ENCODE measurements around the gene LY6G6F. TPM values are rescaled to one million over a fixed set of nuclear protein-coding genes. Genes with fewer than 3 reads are reported as not detected.
A peak's percentile ranks its signal among the peaks of the same experiment; 100 is the strongest.

The LY6G6F gene
- polyA plus RNA-seq, 2 of the 4 experiments (the other 2 are of a cell fraction) = not detected

DNA sequence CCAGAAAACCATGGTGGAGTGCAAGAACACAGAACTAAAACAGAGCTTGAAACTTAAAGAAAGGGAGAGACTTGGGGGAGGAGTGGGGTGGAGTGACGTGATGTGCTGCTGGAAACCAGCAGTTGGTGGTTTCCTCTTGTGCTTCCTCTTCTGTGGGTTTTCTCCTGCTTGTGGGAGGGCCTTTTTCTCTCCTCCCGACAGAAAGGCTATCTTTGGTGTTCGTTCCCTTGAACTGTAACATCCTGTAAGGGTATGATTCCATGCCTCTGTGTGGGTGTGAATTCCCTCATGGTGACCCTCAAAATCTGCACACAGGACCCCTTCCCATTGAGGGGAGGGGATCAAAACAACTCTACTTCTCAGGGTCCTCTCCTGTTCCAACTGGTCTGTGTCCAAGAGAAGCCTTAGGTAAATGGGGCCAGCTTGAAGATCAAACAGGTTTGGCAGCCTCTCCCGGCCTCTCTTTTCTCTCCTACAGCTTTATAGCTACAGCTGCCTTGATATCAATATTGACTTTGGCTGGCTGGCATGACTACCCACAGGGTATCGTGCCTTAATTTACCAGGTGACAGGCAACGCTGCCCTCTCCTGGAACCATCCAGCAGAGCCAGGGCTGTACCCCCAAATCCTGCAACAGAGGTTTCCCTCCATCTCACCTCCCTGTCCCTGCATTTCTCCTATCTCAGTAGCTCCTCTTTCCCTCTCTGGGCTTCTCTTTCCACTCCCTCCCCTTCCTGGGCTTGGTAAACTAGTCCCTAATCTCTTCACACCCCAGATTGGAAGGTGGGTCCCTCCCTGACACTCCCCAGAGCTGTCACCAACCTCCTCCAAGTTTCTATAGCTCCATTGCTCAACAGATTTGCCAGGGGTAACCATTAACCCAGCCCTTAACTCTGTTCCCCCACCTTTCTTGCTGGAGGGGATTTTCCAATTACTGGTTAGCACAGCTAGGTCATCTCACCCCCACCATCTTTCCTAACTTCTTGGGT lies 31.6 kb downstream of the LY6G6F start:
- 0 out of 2 replicates have a peak, but pooled peaks have one; percentile 31 for TF ChIP-seq GATA3 (IDR thresholded peaks at IDR 0.05; ENCODE audit: borderline replicate concordance)
- no peak for TF ChIP-seq RARB (CRISPR knock-in tag; IDR thresholded peaks at IDR 0.05)
- TF ChIP-seq EHF (CRISPR knock-in tag; IDR thresholded peaks at IDR 0.05) = peak; percentile 26; the same call in 1 of the 2 replicates
- peak; percentile 42 to 87; a peak in 3 of 4 replicates for TF ChIP-seq CEBPB (IDR thresholded peaks at IDR 0.05)
- Histone ChIP-seq H3K4me2 (peak overlapping the region; percentile 99), H3K4me3 (peak overlapping the region; percentile 44; the same call in 1 of the 3 replicates), H3K4me1 (peaks cover 51% of the 10 kb centered on the region), H3K27ac (peak overlapping the region; percentile 94 to 99), H3K9me3 (no peaks in the 10 kb centered on the region)
- ATAC-seq (peak in 1 of 2 experiments; percentile 5; a peak in 2 of 6 replicates), DNase-seq (ENCODE audit: low read depth in 1 of 2, low spot score in 1 of 2) (peak; percentile 59 to 81), FAIRE-seq (no peak)
- ChIA-PET CTCF (interaction anchor here (0.6 to 4.5 kb wide), 16 partner anchors 9 to 126 kb away, joined by 3 to 30 read pairs (median 4); partner anchors contain the start of genes DDAH2, MPIG6B and VARS1), POLR2A (interaction anchor here (0.5 to 1.3 kb wide), 4 partner anchors 54 to 97 kb away, joined by 3 to 5 read pairs (median 4); partner anchors contain the start of genes BAG6, HSPA1A and HSPA1L)
- under 1% methylated on average over 6 of the region's 6 CpGs for WGBS (ENCODE audit: missing lambda C conversion rate)

DNA sequence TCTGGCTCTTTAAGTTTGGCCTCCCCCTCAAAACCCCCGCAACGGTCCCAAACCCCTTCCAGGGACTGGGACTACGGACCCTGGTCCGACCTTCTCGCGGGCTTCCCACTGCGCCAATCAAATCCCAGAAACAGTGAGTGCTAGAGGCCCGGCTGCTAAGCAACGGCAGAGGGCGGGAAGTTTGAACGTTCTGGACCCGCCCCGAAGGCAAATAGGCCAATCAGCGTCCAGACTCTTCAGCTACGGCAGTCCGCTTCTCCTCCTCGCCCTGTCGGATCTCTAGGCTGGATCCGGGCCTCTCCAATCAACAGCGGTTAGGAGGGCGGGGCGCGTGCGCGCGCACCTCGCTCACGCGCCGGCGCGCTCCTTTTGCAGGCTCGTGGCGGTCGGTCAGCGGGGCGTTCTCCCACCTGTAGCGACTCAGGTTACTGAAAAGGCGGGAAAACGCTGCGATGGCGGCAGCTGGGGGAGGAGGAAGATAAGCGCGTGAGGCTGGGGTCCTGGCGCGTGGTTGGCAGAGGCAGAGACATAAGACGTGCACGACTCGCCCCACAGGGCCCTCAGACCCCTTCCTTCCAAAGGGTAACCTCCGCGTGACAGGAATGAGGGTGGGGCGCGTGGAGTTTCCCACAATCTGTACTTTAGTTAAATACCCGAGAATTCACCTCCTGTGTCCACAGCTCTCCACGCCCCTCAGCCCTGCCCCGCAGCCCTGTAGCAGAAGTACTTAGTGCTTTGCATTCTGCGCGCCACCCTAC lies 33.2 kb downstream of the LY6G6F start, which contains the start of gene MSH5:
Gene MSH5, plus strand, starts transcription at position 367 of the 758 bp plus-strand sequence. CDS start 462 bp downstream, outside the sequence.
- peak within 1 kb of the TSS; percentile 94 to 99 for H3K27ac ChIP-seq
- FAIRE-seq = no peak
- peaks cover 42% of the 10 kb centered on the region for H3K4me1 ChIP-seq
- no peaks in the 10 kb centered on the region for H3K9me3 ChIP-seq
- ChIA-PET POLR2A (interaction anchor here (0.6 to 1.3 kb wide), 5 partner anchors 10 to 75 kb away, joined by 3 to 5 read pairs (median 4); partner anchors contain the start of genes ABHD16A, HSPA1A and HSPA1L), CTCF (interaction anchor here (0.7 to 4.5 kb wide), 9 partner anchors 10 to 78 kb away, joined by 3 to 30 read pairs (median 4); partner anchors contain the start of genes DDAH2 and VARS1)
- peak; percentile 92 to 99 for DNase-seq (ENCODE audit: low read depth in 1 of 2, low spot score in 1 of 2)
- H3K4me3 ChIP-seq = peak within 1 kb of the TSS; percentile 67
- WGBS (ENCODE audit: missing lambda C conversion rate) = under 1% methylated on average over 51 of the region's 58 CpGs
- peak; percentile 84 to 90 for ATAC-seq
- H3K4me2 ChIP-seq = peak within 1 kb of the TSS; percentile 99
- TF ChIP-seq CEBPB (IDR thresholded peaks at IDR 0.05) (no peak), FOSL2 (IDR thresholded peaks at IDR 0.05) (no peak), FOSL2 (CRISPR knock-in tag; IDR thresholded peaks at IDR 0.05) (no peak), ESRRA (IDR thresholded peaks at IDR 0.05; ENCODE audit: borderline replicate concordance, low read length) (no peak), NFE2L2 (conservative IDR thresholded peaks at IDR 0.05; ENCODE audit: low read length) (no peak), CBX2 (IDR thresholded peaks at IDR 0.05; ENCODE audit: borderline replicate concordance, low read depth) (no peak), JUN (IDR thresholded peaks at IDR 0.05) (peak in 1 of 2 experiments; percentile 52; a peak in 1 of 5 replicates), SMC3 (IDR thresholded peaks at IDR 0.05) (no peak), FOSB (CRISPR knock-in tag; IDR thresholded peaks at IDR 0.05) (no peak), CHD2 (IDR thresholded peaks at IDR 0.05; ENCODE audit: low read length, partially characterized antibody) (peak; percentile 76), MAX (IDR thresholded peaks at IDR 0.05) (peak; percentile 97), BCL3 (IDR thresholded peaks at IDR 0.05) (no peak; the same call in 2 of the 3 replicates), MYC (IDR thresholded peaks at IDR 0.05; ENCODE audit: borderline replicate concordance, low read length) (no peak; the same call in 1 of the 2 replicates), MAFK (IDR thresholded peaks at IDR 0.05; ENCODE audit: partially characterized antibody) (no peak), EHMT2 (IDR thresholded peaks at IDR 0.05; ENCODE audit: low read depth) (no peak), RFX5 (IDR thresholded peaks at IDR 0.05) (no peak), FOXS1 (CRISPR knock-in tag; IDR thresholded peaks at IDR 0.05) (no peak), BHLHE40 (IDR thresholded peaks at IDR 0.05; ENCODE audit: low read depth, low read length) (no peak), NPAS2 (CRISPR knock-in tag; IDR thresholded peaks at IDR 0.05; ENCODE audit: borderline replicate concordance) (no peak), TFCP2L1 (CRISPR knock-in tag; IDR thresholded peaks at IDR 0.05) (no peak), KDM5A (IDR thresholded peaks at IDR 0.05) (no peak), HMGXB4 (CRISPR knock-in tag; IDR thresholded peaks at IDR 0.05; ENCODE audit: borderline replicate concordance) (no peak), JUNB (IDR thresholded peaks at IDR 0.05) (no peak), PHF8 (IDR thresholded peaks at IDR 0.05; ENCODE audit: borderline replicate concordance, low read depth) (no peak), CHD4 (IDR thresholded peaks at IDR 0.05; ENCODE audit: borderline replicate concordance) (no peak)
- TF ChIP-seq, protein P1, sequence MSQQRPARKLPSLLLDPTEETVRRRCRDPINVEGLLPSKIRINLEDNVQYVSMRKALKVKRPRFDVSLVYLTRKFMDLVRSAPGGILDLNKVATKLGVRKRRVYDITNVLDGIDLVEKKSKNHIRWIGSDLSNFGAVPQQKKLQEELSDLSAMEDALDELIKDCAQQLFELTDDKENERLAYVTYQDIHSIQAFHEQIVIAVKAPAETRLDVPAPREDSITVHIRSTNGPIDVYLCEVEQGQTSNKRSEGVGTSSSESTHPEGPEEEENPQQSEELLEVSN (IDR thresholded peaks at IDR 0.05; ENCODE audit: borderline replicate concordance, low read depth) = peak; percentile 95
- TF ChIP-seq, protein P2, sequence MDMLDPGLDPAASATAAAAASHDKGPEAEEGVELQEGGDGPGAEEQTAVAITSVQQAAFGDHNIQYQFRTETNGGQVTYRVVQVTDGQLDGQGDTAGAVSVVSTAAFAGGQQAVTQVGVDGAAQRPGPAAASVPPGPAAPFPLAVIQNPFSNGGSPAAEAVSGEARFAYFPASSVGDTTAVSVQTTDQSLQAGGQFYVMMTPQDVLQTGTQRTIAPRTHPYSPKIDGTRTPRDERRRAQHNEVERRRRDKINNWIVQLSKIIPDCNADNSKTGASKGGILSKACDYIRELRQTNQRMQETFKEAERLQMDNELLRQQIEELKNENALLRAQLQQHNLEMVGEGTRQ (IDR thresholded peaks at IDR 0.05) = peak; percentile 9; the same call in 1 of the 2 replicates
